Ishikawa (cell line): ENCODE results near the gene ASCC1.

Source experiments
- CEBPB ChIP-seq: IDR thresholded peaks from 2 replicates; pipeline ENCODE4 v1.6.1; 2012
- CREB1 ChIP-seq: IDR thresholded peaks from 2 replicates; pipeline ENCODE4 v1.6.1; 2012; ENCODE audit warnings: low read depth
- EGR1 ChIP-seq: IDR thresholded peaks from 2 replicates; pipeline ENCODE4 v1.6.1; 2012
- EP300 ChIP-seq: IDR thresholded peaks from 2 replicates; pipeline ENCODE4 v1.6.1; 2012; ENCODE audit warnings: borderline replicate concordance
- FOXM1 ChIP-seq: IDR thresholded peaks from 2 replicates; pipeline ENCODE4 v1.6.1; 2012; ENCODE audit warnings: low read depth, borderline replicate concordance
- NFIC ChIP-seq: IDR thresholded peaks from 2 replicates; pipeline ENCODE4 v1.6.1; 2012
- RAD21 ChIP-seq: IDR thresholded peaks from 2 replicates; pipeline ENCODE4 v1.6.1; 2012; ENCODE audit warnings: low read depth
- TAF1 ChIP-seq: IDR thresholded peaks from 2 replicates; pipeline ENCODE4 v1.6.1; 2012; ENCODE audit warnings: low read depth, mild to moderate bottlenecking
- TCF12 ChIP-seq: IDR thresholded peaks from 2 replicates; pipeline ENCODE4 v1.6.1; 2012; ENCODE audit warnings: low read depth
- TEAD4 ChIP-seq: IDR thresholded peaks from 2 replicates; pipeline ENCODE4 v1.6.1; 2012
- YY1 ChIP-seq: IDR thresholded peaks from 2 replicates; pipeline ENCODE4 v1.6.1; 2012; ENCODE audit warnings: low read depth
- ZBTB7A ChIP-seq: IDR thresholded peaks from 2 replicates; pipeline ENCODE4 v1.6.1; 2012; ENCODE audit warnings: low read depth
- TF ChIP-seq, protein P1 (sequence below): IDR thresholded peaks from 2 replicates; pipeline ENCODE4 v1.6.1; 2012
- TF ChIP-seq, protein P2 (sequence below): IDR thresholded peaks from 2 replicates; pipeline ENCODE4 v1.6.1; 2012
- TF ChIP-seq, protein P3 (sequence below): IDR thresholded peaks from 2 replicates; pipeline ENCODE4 v1.6.1; 2012; ENCODE audit warnings: low read depth, mild to moderate bottlenecking

ASCC1 gene

DNA sequence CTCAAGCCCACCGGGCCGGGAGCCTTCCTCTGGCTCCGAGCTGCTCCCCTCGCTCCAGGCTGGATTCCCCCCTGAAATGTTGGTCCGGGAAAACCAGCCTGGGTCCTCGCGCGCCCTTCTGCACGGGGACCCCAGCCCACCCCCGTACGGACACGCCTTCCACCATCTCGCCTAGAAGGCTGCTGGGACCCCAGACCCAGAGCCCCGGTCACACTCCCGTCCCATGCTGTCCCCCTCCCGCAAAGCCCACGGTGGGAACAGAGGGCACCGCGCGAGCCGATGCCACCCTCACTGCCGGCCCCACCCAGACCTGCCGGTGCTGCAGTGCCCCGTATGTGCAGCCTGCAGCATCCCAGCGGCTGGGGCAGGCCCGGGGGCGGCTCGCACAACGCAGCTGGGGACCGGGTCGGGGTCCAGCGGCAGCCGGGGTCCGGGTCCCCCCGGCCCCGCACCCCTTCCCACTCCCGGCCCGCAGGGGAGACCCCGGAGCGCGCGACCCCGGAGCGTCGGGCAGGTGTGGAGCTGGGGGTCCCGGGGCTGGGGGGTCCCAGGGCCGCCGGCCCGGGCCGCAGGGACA is 128.6 kb downstream of the ASCC1 start:
- TF ChIP-seq, protein P1, sequence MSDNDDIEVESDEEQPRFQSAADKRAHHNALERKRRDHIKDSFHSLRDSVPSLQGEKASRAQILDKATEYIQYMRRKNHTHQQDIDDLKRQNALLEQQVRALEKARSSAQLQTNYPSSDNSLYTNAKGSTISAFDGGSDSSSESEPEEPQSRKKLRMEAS = no peak
- no peak for TF ChIP-seq EP300
- no peak for TF ChIP-seq YY1
- TF ChIP-seq FOXM1 = no peak
- TF ChIP-seq NFIC = no peak
- TF ChIP-seq, protein P2, sequence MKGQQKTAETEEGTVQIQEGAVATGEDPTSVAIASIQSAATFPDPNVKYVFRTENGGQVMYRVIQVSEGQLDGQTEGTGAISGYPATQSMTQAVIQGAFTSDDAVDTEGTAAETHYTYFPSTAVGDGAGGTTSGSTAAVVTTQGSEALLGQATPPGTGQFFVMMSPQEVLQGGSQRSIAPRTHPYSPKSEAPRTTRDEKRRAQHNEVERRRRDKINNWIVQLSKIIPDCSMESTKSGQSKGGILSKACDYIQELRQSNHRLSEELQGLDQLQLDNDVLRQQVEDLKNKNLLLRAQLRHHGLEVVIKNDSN = no peak
- TF ChIP-seq, protein P3, sequence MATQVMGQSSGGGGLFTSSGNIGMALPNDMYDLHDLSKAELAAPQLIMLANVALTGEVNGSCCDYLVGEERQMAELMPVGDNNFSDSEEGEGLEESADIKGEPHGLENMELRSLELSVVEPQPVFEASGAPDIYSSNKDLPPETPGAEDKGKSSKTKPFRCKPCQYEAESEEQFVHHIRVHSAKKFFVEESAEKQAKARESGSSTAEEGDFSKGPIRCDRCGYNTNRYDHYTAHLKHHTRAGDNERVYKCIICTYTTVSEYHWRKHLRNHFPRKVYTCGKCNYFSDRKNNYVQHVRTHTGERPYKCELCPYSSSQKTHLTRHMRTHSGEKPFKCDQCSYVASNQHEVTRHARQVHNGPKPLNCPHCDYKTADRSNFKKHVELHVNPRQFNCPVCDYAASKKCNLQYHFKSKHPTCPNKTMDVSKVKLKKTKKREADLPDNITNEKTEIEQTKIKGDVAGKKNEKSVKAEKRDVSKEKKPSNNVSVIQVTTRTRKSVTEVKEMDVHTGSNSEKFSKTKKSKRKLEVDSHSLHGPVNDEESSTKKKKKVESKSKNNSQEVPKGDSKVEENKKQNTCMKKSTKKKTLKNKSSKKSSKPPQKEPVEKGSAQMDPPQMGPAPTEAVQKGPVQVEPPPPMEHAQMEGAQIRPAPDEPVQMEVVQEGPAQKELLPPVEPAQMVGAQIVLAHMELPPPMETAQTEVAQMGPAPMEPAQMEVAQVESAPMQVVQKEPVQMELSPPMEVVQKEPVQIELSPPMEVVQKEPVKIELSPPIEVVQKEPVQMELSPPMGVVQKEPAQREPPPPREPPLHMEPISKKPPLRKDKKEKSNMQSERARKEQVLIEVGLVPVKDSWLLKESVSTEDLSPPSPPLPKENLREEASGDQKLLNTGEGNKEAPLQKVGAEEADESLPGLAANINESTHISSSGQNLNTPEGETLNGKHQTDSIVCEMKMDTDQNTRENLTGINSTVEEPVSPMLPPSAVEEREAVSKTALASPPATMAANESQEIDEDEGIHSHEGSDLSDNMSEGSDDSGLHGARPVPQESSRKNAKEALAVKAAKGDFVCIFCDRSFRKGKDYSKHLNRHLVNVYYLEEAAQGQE = no peak
- TF ChIP-seq RAD21 = no peak
- TF ChIP-seq CREB1 = no peak
- no peak for TF ChIP-seq TAF1

DNA sequence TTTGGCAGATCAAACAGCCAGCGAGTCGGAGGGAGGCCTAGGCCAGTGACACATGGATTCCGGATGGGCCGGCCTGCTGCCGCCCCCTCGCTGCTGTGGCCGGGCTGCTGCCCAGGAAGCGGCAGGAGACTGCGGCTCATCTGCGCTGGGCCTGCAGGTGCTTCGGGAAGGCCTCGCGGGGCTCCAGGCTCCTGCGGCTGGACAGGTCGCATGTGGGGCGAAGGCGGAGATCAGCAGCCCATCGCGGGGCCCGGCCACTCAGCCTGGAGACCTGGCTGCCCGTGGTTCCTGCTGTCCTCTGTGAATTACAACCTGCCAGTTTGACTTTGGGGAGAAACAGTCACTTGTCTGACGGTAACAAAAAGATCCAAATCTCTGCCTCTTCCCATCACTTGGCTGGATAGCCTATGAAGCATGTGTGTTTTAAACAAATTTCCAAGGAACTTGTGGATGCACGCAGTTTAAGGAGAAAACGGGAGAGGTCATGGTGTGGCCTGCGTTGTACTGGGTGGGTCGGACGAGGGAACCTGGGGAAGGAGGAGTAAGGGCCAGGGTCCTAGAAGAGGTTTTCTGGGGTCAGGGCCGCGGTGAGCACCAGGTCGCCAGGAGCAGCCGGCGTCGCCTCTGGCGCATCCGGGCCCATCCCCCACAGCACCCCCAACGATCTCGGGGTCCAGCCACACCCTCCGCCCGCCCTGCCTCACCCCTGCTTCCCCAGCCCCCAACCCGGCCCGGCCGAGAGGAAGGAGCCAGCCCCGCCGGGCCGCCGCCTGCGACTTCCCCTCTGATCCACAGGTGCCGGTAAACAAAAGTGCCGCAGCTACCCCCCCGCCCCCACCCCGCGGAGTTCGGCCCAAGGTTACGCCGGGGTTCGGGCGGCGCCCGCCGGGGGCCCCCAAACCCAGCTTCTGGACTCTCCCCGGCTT is 129.3 kb downstream of the ASCC1 start:
- TF ChIP-seq TAF1 (no peak), RAD21 (no peak), TEAD4 (no peak), CREB1 (no peak), EGR1 (no peak), YY1 (no peak), EP300 (no peak), CEBPB (no peak), TCF12 (no peak), FOXM1 (no peak), NFIC (no peak), ZBTB7A (no peak)
- TF ChIP-seq, protein P1 = no peak
- TF ChIP-seq, protein P3 = no peak
- TF ChIP-seq, protein P2 = no peak

DNA sequence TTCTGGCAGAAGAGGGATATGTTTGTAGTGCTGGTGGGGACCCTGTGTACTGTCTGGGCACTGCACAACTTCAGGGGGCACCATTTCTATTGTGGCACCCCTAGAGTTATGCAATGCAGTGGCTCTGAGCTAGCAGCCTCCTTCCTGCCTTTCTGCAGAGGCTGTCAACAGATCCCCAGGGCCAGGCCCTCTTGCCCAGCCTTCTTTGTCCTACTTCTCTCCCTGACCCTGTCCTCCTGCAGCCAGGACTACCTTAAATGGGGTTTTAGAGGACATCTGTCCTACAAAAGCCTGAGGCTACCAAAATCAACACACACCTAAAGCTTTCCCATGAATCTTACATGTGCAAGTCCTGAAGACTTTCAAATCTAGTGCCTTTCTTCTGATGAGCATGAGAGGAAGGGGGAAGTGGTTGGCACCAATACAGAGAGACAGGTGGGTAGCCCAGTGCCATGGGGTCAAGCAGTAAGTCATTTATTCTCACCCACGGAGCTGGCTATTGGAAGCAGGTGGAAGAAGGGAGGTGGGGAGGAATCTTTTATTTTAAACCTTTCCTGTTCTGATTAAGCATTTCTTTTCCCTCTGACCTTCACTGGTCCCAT is 130.1 kb downstream of the ASCC1 start:
- TF ChIP-seq TAF1 (no peak), TCF12 (no peak), RAD21 (no peak), EGR1 (no peak)
- TF ChIP-seq, protein P3 = no peak

DNA sequence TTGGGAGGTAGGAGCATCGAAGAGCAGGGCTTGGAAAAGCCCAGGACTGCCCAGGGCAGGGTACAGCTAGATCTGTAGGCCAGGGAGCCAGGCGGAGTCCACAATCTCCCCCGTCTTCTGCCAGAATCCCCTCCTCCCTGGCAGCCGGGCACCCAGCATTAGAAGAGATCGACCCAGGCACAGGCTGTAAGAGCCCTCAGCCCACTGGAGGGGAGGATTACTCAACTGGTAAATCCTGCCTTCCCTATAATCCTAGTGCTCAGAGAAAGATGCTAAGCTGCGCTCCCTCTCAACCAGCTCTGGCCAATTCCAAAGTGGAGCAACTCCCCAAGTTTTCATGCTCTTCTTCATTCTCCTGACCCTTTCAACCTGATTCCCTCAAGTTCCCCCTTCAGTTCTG is 130.9 kb downstream of the ASCC1 start:
- TF ChIP-seq, protein P2 = no peak
- TF ChIP-seq TCF12 (no peak), EGR1 (no peak), ZBTB7A (no peak), TEAD4 (no peak), YY1 (no peak), RAD21 (no peak)
- TF ChIP-seq, protein P3 = no peak
